Ovary (tissue), 9 donors: Measurements from ENCODE around the gene CTBP1. TPM values are rescaled to one million over a fixed set of nuclear protein-coding genes. Genes with fewer than 3 reads are reported as not detected.
A peak's percentile ranks its signal among the peaks of the same experiment; 100 is the strongest.

Experiments used
- DNase-seq, 5 donors: peaks; one replicate each; pipeline ENCODE4 v3.0.0-alpha.2; 2019 to 2020
- H3K27ac ChIP-seq, 2 donors: fragments of 200-600 bp; one replicate each; pipeline versions ENCODE4 v1.5.1 to v1.8.0; 2019 to 2022
- H3K27me3 ChIP-seq: fragments of 200-600 bp; one replicate; pipeline ENCODE4 v1.8.0; 2022
- H3K36me3 ChIP-seq: fragments of 200-600 bp; sonication (generic); one replicate; pipeline ENCODE4 v1.5.1; 2019
- H3K4me1 ChIP-seq: one replicate; pipeline ENCODE4 v1.8.1; 2013; ENCODE audit warnings: mild to moderate bottlenecking, moderate library complexity; ENCODE audit not compliant: insufficient read depth
- H3K4me3 ChIP-seq: fragments of 200-600 bp; sonication (generic); one replicate; pipeline ENCODE4 v1.5.1; 2017
- H3K9me3 ChIP-seq, 2 donors: fragments of 200-600 bp in 1 of 2; sonication (generic) in 1 of 2; one replicate each; pipeline versions ENCODE4 v1.5.1 to v1.8.1; 2013 to 2019; ENCODE audit warnings: mild to moderate bottlenecking in 1 of 2, moderate library complexity in 1 of 2
- CTCF ChIP-seq, 3 donors: fragments of 450-650 bp in 2 of 3; fragments of 200-600 bp in 1 of 3; IDR thresholded peaks; one replicate each; pipeline versions ENCODE4 v1.5.1 to v1.8.0; 2016 to 2022; ENCODE audit warnings: antibody characterized with exemption in 3 of 3, mild to moderate bottlenecking in 1 of 3
- EP300 ChIP-seq: sonication (generic); formaldehyde crosslinking; IDR thresholded peaks from one replicate; pipeline ENCODE4 v1.6.1; 2017; ENCODE audit warnings: antibody characterized with exemption
- POLR2A ChIP-seq: fragments of 450-650 bp; IDR thresholded peaks from one replicate; pipeline ENCODE4 v1.6.1; 2017; ENCODE audit warnings: antibody characterized with exemption, mild to moderate bottlenecking, moderate library complexity
- WGBS, 3 donors: extraction: QIAGEN DNeasy Blood & Tissue Kit in 1 of 3; methylation state at CpG; one replicate each; pipeline versions ENCODE4 v1.1.5 to v1.1.7; 2013 to 2017; 5-methylcytosine and 5-hydroxymethylcytosine counted together
- intact Hi-C, 4 donors: fragments of 100-400 bp; cut with DNase I; formaldehyde crosslinking; loops; one replicate each; pipeline versions ENCODE4 v1.11.0 to v1.15.1; 2022 to 2023
- polyA plus RNA-seq, 2 donors: library from polyadenylated mRNA; stranded (reverse); fragments of 200-250 nt in 1 of 2; fragments of 350-450 nt in 1 of 2; fragmentation: Illumina TruSeq in 1 of 2; extraction: RNeasy Lipid Tissue Mini Kit (QIAGEN cat#74804) in 1 of 2; gene quantifications; one replicate each; pipeline ENCODE4 v1.2.3, GENCODE V29; 2013 to 2014
- total RNA-seq, 7 donors: library from RNA; depleted of rRNA in 2 of 7; stranded (reverse); fragments of >200 nt in 2 of 7; fragmentation: NEBNext Ultra II Directional in 3 of 7; extraction: Animal tissue kit (Norgen Biotek cat#: 25700) in 3 of 7; gene quantifications; one replicate each; pipeline versions ENCODE4 v1.1.0 to v1.2.4, GENCODE V29; 2016 to 2023
- donor health status: DM: no; HTN: no; CAD: no; lungs with moderate emphysema.
- donor health status: DM: no; HTN: no; CAD: no.
- donor health status: Bipolar disorder and iron deficiency.
- donor health status: DM: yes; HTN: yes; CAD: no.
- donor health status: DM: no; HTN: no; CAD: no.
- donor health status: DM: yes; HTN: yes; CAD: no.

CTBP1 gene
- total and polyA plus RNA-seq, 9 donors, result 45.7 to 231 (median 141) TPM

GRCh38 chr4:1297023-1297395, 48.1 kb upstream of the CTBP1 start:
- TF ChIP-seq CTCF (IDR thresholded peaks at IDR 0.05) (no peak), EP300 (no peak), POLR2A (no peak)
- Histone ChIP-seq H3K27me3 (no peaks in the 10 kb centered on the region), H3K9me3 (no peaks in the 10 kb centered on the region), H3K36me3 (no peaks in the 10 kb centered on the region), H3K4me3 (no peak overlapping the region), H3K27ac (no peak overlapping the region), H3K4me1 (peaks cover 23% of the 10 kb centered on the region)
- intact Hi-C loops, result no loop called here
- DNase-seq, result no peak
- WGBS, 3 donors, result 78 to 83% (median 83%) methylated on average over 22 of the region's 22 CpGs

- WGBS, 3 donors, result 74 to 82% (median 79%) methylated on average over 16 to 18 of the region's 18 CpGs
- TF ChIP-seq CTCF (IDR thresholded peaks at IDR 0.05) (no peak), EP300 (no peak), POLR2A (no peak)
- no peak overlapping the region for H3K27ac ChIP-seq
- peaks cover 25% of the 10 kb centered on the region for H3K4me1 ChIP-seq
- no peaks in the 10 kb centered on the region for H3K9me3 ChIP-seq
- intact Hi-C loops, result no loop called here
- H3K27me3 ChIP-seq, result no peaks in the 10 kb centered on the region
- DNase-seq, result no peak
- no peaks in the 10 kb centered on the region for H3K36me3 ChIP-seq
- H3K4me3 ChIP-seq, result no peak overlapping the region
These were observed 47.5 kb upstream of the CTBP1 start for GRCh38 chr4:1296324-1297022.

GRCh38 chr4:1295405-1296055, 46.6 kb upstream of the CTBP1 start:
- WGBS, 3 donors, result 71 to 76% (median 72%) methylated on average over 17 to 24 of the region's 24 CpGs
- Histone ChIP-seq H3K36me3 (no peaks in the 10 kb centered on the region), H3K4me1 (peaks cover 29% of the 10 kb centered on the region), H3K27me3 (no peaks in the 10 kb centered on the region), H3K4me3 (no peak overlapping the region), H3K27ac (peak overlapping the region in 1 of 2 donors; percentile 16), H3K9me3 (no peaks in the 10 kb centered on the region)
- TF ChIP-seq POLR2A (no peak), EP300 (no peak), CTCF (IDR thresholded peaks at IDR 0.05) (no peak)
- DNase-seq, result no peak
- intact Hi-C loops, result no loop called here

GRCh38 chr4:1294891-1295290, 46.0 kb upstream of the CTBP1 start:
- TF ChIP-seq POLR2A, result no peak
- no peak for TF ChIP-seq CTCF (IDR thresholded peaks at IDR 0.05)
- no peak for TF ChIP-seq EP300
- 19 to 66% (median 23%) methylated on average over 10 of the region's 10 CpGs for whole genome bisulfite sequencing, 3 donors
- intact Hi-C loops, result no loop called here
- no peaks in the 10 kb centered on the region for H3K9me3 ChIP-seq
- no peaks in the 10 kb centered on the region for H3K27me3 ChIP-seq
- no peak for DNase-seq
- no peak overlapping the region for H3K4me3 ChIP-seq
- H3K4me1 ChIP-seq, result peaks cover 29% of the 10 kb centered on the region
- no peaks in the 10 kb centered on the region for H3K36me3 ChIP-seq
- H3K27ac ChIP-seq, result peak overlapping the region in 1 of 2 donors; percentile 16
